Neural cell (in vitro differentiated cells): ENCODE data around the gene NTRK2. TPM values are rescaled to one million over a fixed set of nuclear protein-coding genes. Genes with fewer than 3 reads are reported as not detected.

Source experiments
- H2AFZ ChIP-seq: fragments of 200-600, 300-800 bp; sonication (generic), shearing (Covaris generic); 2 replicates; pipeline ENCODE4 v1.6.0; 2014; ENCODE audit warnings: low read depth, mild to moderate bottlenecking, antibody characterized with exemption, low read length, moderate library complexity
- H3F3A ChIP-seq: fragments of 200-600 bp; shearing (Covaris generic); 2 replicates; pipeline ENCODE4 v1.6.1; 2016; ENCODE audit warnings: mild to moderate bottlenecking, moderate library complexity, mixed read lengths, antibody characterized with exemption, low read length; ENCODE audit not compliant: insufficient read depth, poor library complexity, severe bottlenecking
- H3K27ac ChIP-seq: fragments of 200-600, 300-800 bp; sonication (generic), shearing (Covaris generic); 2 replicates; pipeline ENCODE4 v1.5.1; 2014; ENCODE audit warnings: mild to moderate bottlenecking, low read length, moderate library complexity
- H3K27me3 ChIP-seq: fragments of 300-800, 200-600 bp; sonication (generic), shearing (Covaris generic); 2 replicates; pipeline ENCODE4 v1.6.0; 2014; ENCODE audit warnings: mild to moderate bottlenecking, low read depth, low read length, moderate library complexity; ENCODE audit not compliant: insufficient read depth
- H3K36me3 ChIP-seq: fragments of 300-800, 200-600 bp; sonication (generic), shearing (Covaris generic); 2 replicates; pipeline ENCODE4 v1.5.1; 2014; ENCODE audit warnings: mild to moderate bottlenecking, antibody characterized with exemption, low read length, moderate library complexity; ENCODE audit not compliant: insufficient read depth
- H3K4me2 ChIP-seq: fragments of 300-800, 200-600 bp; sonication (generic), shearing (Covaris generic); 2 replicates; pipeline ENCODE4 v1.6.0; 2014; ENCODE audit warnings: mild to moderate bottlenecking, low read length
- H3K4me3 ChIP-seq: fragments of 300-800, 200-600 bp; sonication (generic), shearing (Covaris generic); 2 replicates; pipeline ENCODE4 v1.5.1; 2014; ENCODE audit warnings: mild to moderate bottlenecking, low read length, moderate library complexity
- H3K79me2 ChIP-seq: fragments of 200-600 bp; shearing (Covaris generic); replicated peaks from 2 replicates; pipeline ENCODE4 v1.6.0; 2014; ENCODE audit warnings: mild to moderate bottlenecking, low read length, moderate library complexity; ENCODE audit not compliant: insufficient read depth
- H3K9ac ChIP-seq: fragments of 300-800, 200-600 bp; sonication (generic), shearing (Covaris generic); 2 replicates; pipeline ENCODE4 v1.6.1; 2016; ENCODE audit warnings: mild to moderate bottlenecking, low read length, mixed read lengths
- H3K9me2 ChIP-seq: fragments of 200-600 bp; shearing (Covaris generic); 2 replicates; pipeline ENCODE4 v1.6.1; 2016; ENCODE audit warnings: mild to moderate bottlenecking, low read length, mixed read lengths; ENCODE audit not compliant: insufficient read depth
- H3K9me3 ChIP-seq: fragments of 200-600, 300-800 bp; sonication (generic), shearing (Covaris generic); 2 replicates; pipeline ENCODE4 v1.6.1; 2016; ENCODE audit warnings: mild to moderate bottlenecking, mixed run types, low read length, moderate library complexity, mixed read lengths
- H4K20me1 ChIP-seq: fragments of 200-600 bp; shearing (Covaris generic); 2 replicates; pipeline ENCODE4 v1.6.1; 2016; ENCODE audit warnings: mild to moderate bottlenecking, mixed run types; ENCODE audit not compliant: insufficient read depth
- CTCF ChIP-seq: fragments of 450-650 bp; IDR thresholded peaks from 2 replicates; pipeline ENCODE4 v1.5.1; 2014; ENCODE audit warnings: antibody characterized with exemption, mild to moderate bottlenecking, moderate library complexity; ENCODE audit not compliant: poor library complexity, severe bottlenecking
- EP300 ChIP-seq: fragments of 450-650 bp; conservative IDR thresholded peaks from 2 replicates; pipeline ENCODE4 v1.6.1; 2014; ENCODE audit warnings: antibody characterized with exemption, mild to moderate bottlenecking, moderate library complexity; ENCODE audit not compliant: poor library complexity, severe bottlenecking
- EZH2 ChIP-seq: fragments of 200-600, 300-800 bp; shearing (Covaris generic), sonication (generic); IDR thresholded peaks from 2 replicates; pipeline ENCODE4 v1.6.1; 2014; ENCODE audit warnings: antibody characterized with exemption, low read length, borderline replicate concordance, mild to moderate bottlenecking; ENCODE audit not compliant: insufficient read depth, poor library complexity, severe bottlenecking
- MXI1 ChIP-seq: fragments of 450-650 bp; conservative IDR thresholded peaks from 2 replicates; pipeline ENCODE4 v1.6.1; 2014; ENCODE audit warnings: antibody characterized with exemption, mild to moderate bottlenecking; ENCODE audit not compliant: poor library complexity, severe bottlenecking
- POLR2AphosphoS5 ChIP-seq: IDR thresholded peaks from 2 replicates; pipeline ENCODE4 v1.6.1; 2012
- RAD21 ChIP-seq: fragments of 450-650 bp; conservative IDR thresholded peaks from 2 replicates; pipeline ENCODE4 v1.6.1; 2014; ENCODE audit warnings: antibody characterized with exemption, mild to moderate bottlenecking, moderate library complexity
- REST ChIP-seq: IDR thresholded peaks from 2 replicates; pipeline ENCODE4 v1.6.1; 2012; ENCODE audit warnings: borderline replicate concordance
- SMC3 ChIP-seq: fragments of 450-650 bp; conservative IDR thresholded peaks from 2 replicates; pipeline ENCODE4 v1.6.1; 2014; ENCODE audit warnings: antibody characterized with exemption, mild to moderate bottlenecking, moderate library complexity; ENCODE audit not compliant: poor library complexity
- TAF1 ChIP-seq: IDR thresholded peaks from 2 replicates; pipeline ENCODE4 v1.6.1; 2012; ENCODE audit warnings: low read depth
- polyA plus RNA-seq: library from polyadenylated mRNA; depleted of rRNA; stranded (reverse); fragments of >200 nt; gene quantifications from 2 replicates; pipeline ENCODE4 v1.2.3, GENCODE V29; 2014

Gene NTRK2
- polyA plus RNA-seq, 1 donor from 2014 or later = 14.2 TPM

GRCh38 chr9:85013703-85014102, 344.2 kb downstream of the NTRK2 start:
- Histone ChIP-seq H3K9me2 (no peaks in the 10 kb centered on the region), H3K4me2 (no peak overlapping the region), H3K79me2 (no peaks in the 10 kb centered on the region), H3F3A (no peaks in the 10 kb centered on the region), H3K36me3 (no peaks in the 10 kb centered on the region), H3K27ac (no peak overlapping the region), H4K20me1 (no peaks in the 10 kb centered on the region), H3K27me3 (no peaks in the 10 kb centered on the region), H3K9me3 (no peaks in the 10 kb centered on the region), H3K4me3 (no peak overlapping the region), H3K9ac (no peak overlapping the region), H2AFZ (no peak overlapping the region)
- no peak for TF ChIP-seq RAD21
- TF ChIP-seq CTCF = no peak

DNA sequence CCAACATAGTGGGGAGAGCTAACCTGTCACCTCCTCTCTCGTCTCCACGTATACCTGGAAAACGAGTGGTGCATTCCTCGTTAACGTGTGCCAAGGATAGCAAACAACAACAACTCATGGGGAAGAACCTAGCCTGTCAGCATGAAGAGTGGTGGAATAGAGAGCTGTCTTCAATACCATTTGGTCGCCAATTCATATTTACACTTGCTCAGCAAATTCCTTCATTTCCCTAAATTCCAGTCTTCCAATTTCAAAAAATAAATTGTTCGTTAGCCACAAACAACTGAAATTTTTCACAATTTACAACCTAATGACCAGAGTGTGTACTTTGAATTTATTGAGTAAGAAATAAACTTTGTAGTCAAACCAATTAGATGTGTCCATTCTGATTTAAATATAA, 344.8 kb downstream of the NTRK2 start:
- H3K79me2 ChIP-seq = no peaks in the 10 kb centered on the region
- H3F3A ChIP-seq = no peaks in the 10 kb centered on the region
- no peak overlapping the region for H2AFZ ChIP-seq
- H3K4me2 ChIP-seq = no peak overlapping the region
- TF ChIP-seq MXI1 = no peak
- no peak for TF ChIP-seq REST
- no peak for TF ChIP-seq CTCF
- no peak for TF ChIP-seq SMC3
- no peak for TF ChIP-seq EP300
- TF ChIP-seq EZH2 = no peak
- no peak for TF ChIP-seq TAF1
- no peak for TF ChIP-seq RAD21
- TF ChIP-seq POLR2AphosphoS5 = no peak
- H3K36me3 ChIP-seq = no peaks in the 10 kb centered on the region
- H4K20me1 ChIP-seq = no peaks in the 10 kb centered on the region
- H3K9me3 ChIP-seq = no peaks in the 10 kb centered on the region
- no peak overlapping the region for H3K27ac ChIP-seq
- H3K27me3 ChIP-seq = no peaks in the 10 kb centered on the region
- no peaks in the 10 kb centered on the region for H3K9me2 ChIP-seq
- H3K9ac ChIP-seq = no peak overlapping the region
- no peak overlapping the region for H3K4me3 ChIP-seq
